ENCODE measurements around the gene JKAMP. TPM values are rescaled to one million over a fixed set of nuclear protein-coding genes. Genes with fewer than 3 reads are reported as not detected.

Gene JKAMP
- total RNA-seq, 1 donor from 2014 or later, result 86.1 TPM

GRCh38 chr14:59455411-59455810, 28.9 kb upstream of the JKAMP start:
- peaks cover 10% of the 10 kb centered on the region for H3K36me3 Mint-ChIP-seq (ENCODE audit: unreplicated experiment)
- no peak overlapping the region for H3K27ac Mint-ChIP-seq (ENCODE audit: unreplicated experiment)
- TF ChIP-seq CTCF (IDR thresholded peaks at IDR 0.05; ENCODE audit: partially characterized antibody, unreplicated experiment), result no peak

GRCh38 chr14:59458486-59458885, 25.8 kb upstream of the JKAMP start:
- no peaks in the 10 kb centered on the region for H3K4me1 Mint-ChIP-seq (ENCODE audit: low read depth, unreplicated experiment)
- no peak overlapping the region for H3K4me3 Mint-ChIP-seq (ENCODE audit: unreplicated experiment)
- DNase-seq, result no peak
- peaks cover 10% of the 10 kb centered on the region for H3K36me3 Mint-ChIP-seq (ENCODE audit: unreplicated experiment)
- H3K27ac Mint-ChIP-seq (ENCODE audit: unreplicated experiment), result no peak overlapping the region
- H3K27me3 Mint-ChIP-seq (ENCODE audit: unreplicated experiment), result no peaks in the 10 kb centered on the region
- H3K9me3 Mint-ChIP-seq (ENCODE audit: unreplicated experiment), result peaks cover 2% of the 10 kb centered on the region
- no peak for TF ChIP-seq CTCF (IDR thresholded peaks at IDR 0.05; ENCODE audit: partially characterized antibody, unreplicated experiment)

More at GRCh38 chr14:59455411-59455810, 28.9 kb upstream of the JKAMP start:
- Mint-ChIP-seq H3K4me1 (ENCODE audit: low read depth, unreplicated experiment) (no peaks in the 10 kb centered on the region), H3K27me3 (ENCODE audit: unreplicated experiment) (no peaks in the 10 kb centered on the region), H3K9me3 (ENCODE audit: unreplicated experiment) (no peaks in the 10 kb centered on the region), H3K4me3 (ENCODE audit: unreplicated experiment) (no peak overlapping the region)
- no peak for DNase-seq

GRCh38 chr14:59460378-59460777, 23.9 kb upstream of the JKAMP start:
- no peak overlapping the region for H3K4me3 Mint-ChIP-seq (ENCODE audit: unreplicated experiment)
- no peak overlapping the region for H3K27ac Mint-ChIP-seq (ENCODE audit: unreplicated experiment)
- no peak for TF ChIP-seq CTCF (IDR thresholded peaks at IDR 0.05; ENCODE audit: partially characterized antibody, unreplicated experiment)
- H3K9me3 Mint-ChIP-seq (ENCODE audit: unreplicated experiment), result peaks cover 6% of the 10 kb centered on the region
- H3K27me3 Mint-ChIP-seq (ENCODE audit: unreplicated experiment), result no peaks in the 10 kb centered on the region
- peaks cover 10% of the 10 kb centered on the region for H3K36me3 Mint-ChIP-seq (ENCODE audit: unreplicated experiment)
- no peak for DNase-seq
- no peaks in the 10 kb centered on the region for H3K4me1 Mint-ChIP-seq (ENCODE audit: low read depth, unreplicated experiment)

- no peaks in the 10 kb centered on the region for H3K4me1 Mint-ChIP-seq (ENCODE audit: low read depth, unreplicated experiment)
- H3K27ac Mint-ChIP-seq (ENCODE audit: unreplicated experiment), result no peak overlapping the region
- no peaks in the 10 kb centered on the region for H3K27me3 Mint-ChIP-seq (ENCODE audit: unreplicated experiment)
- H3K4me3 Mint-ChIP-seq (ENCODE audit: unreplicated experiment), result no peak overlapping the region
- peaks cover 6% of the 10 kb centered on the region for H3K9me3 Mint-ChIP-seq (ENCODE audit: unreplicated experiment)
- TF ChIP-seq CTCF (IDR thresholded peaks at IDR 0.05; ENCODE audit: partially characterized antibody, unreplicated experiment), result no peak
- no peak for DNase-seq
- H3K36me3 Mint-ChIP-seq (ENCODE audit: unreplicated experiment), result peaks cover 9% of the 10 kb centered on the region
Measured at GRCh38 chr14:59461891-59462290, 22.4 kb upstream of the JKAMP start.

- peak overlapping the region; percentile 87 for H3K4me3 Mint-ChIP-seq (ENCODE audit: unreplicated experiment)
- no peaks in the 10 kb centered on the region for H3K4me1 Mint-ChIP-seq (ENCODE audit: low read depth, unreplicated experiment)
- DNase-seq, result peak; percentile 20
- H3K9me3 Mint-ChIP-seq (ENCODE audit: unreplicated experiment), result peaks cover 6% of the 10 kb centered on the region
- H3K27ac Mint-ChIP-seq (ENCODE audit: unreplicated experiment), result no peak overlapping the region
- TF ChIP-seq CTCF (IDR thresholded peaks at IDR 0.05; ENCODE audit: partially characterized antibody, unreplicated experiment), result no peak
- no peaks in the 10 kb centered on the region for H3K27me3 Mint-ChIP-seq (ENCODE audit: unreplicated experiment)
- H3K36me3 Mint-ChIP-seq (ENCODE audit: unreplicated experiment), result no peaks in the 10 kb centered on the region
Measured at GRCh38 chr14:59463787-59464485, 20.4 kb upstream of the JKAMP start.
